Suprapubic skin (tissue), 4 donors: Measurements from ENCODE around the gene SLC16A14. TPM values are rescaled to one million over a fixed set of nuclear protein-coding genes. Genes with fewer than 3 reads are reported as not detected.

Source experiments
- DNase-seq, 2 donors: peaks; one replicate each; pipeline ENCODE4 v3.0.0-alpha.2; 2019; ENCODE audit warnings: low spot score in 2 of 2
- H3K27ac ChIP-seq: fragments of 200-600 bp; sonication (generic); one replicate; pipeline ENCODE4 v1.5.1; 2019
- H3K27me3 ChIP-seq: fragments of 200-600 bp; sonication (generic); one replicate; pipeline ENCODE4 v1.5.1; 2019
- H3K36me3 ChIP-seq: fragments of 200-600 bp; sonication (generic); one replicate; pipeline ENCODE4 v1.5.1; 2019
- H3K4me1 ChIP-seq: fragments of 200-600 bp; sonication (generic); one replicate; pipeline ENCODE4 v1.5.1; 2019
- H3K4me3 ChIP-seq: fragments of 200-600 bp; sonication (generic); one replicate; pipeline ENCODE4 v1.5.1; 2019; ENCODE audit warnings: mild to moderate bottlenecking
- H3K9me3 ChIP-seq: fragments of 200-600 bp; sonication (generic); one replicate; pipeline ENCODE4 v1.5.1; 2019
- CTCF ChIP-seq, 2 donors: fragments of 200-600 bp in 1 of 2; fragments of 450-650 bp in 1 of 2; sonication (generic) in 1 of 2; IDR thresholded peaks; one replicate each; pipeline ENCODE4 v1.5.1; 2016 to 2019; ENCODE audit warnings: antibody characterized with exemption in 2 of 2, mild to moderate bottlenecking in 1 of 2, moderate library complexity in 1 of 2
- EP300 ChIP-seq: sonication (generic); formaldehyde crosslinking; IDR thresholded peaks from one replicate; pipeline ENCODE4 v1.6.1; 2017; ENCODE audit warnings: antibody characterized with exemption
- POLR2A ChIP-seq, 2 donors: fragments of 450-650 bp; IDR thresholded peaks; one replicate each; pipeline ENCODE4 v1.6.1; 2017; ENCODE audit warnings: antibody characterized with exemption in 2 of 2, mild to moderate bottlenecking in 2 of 2, moderate library complexity in 2 of 2
- POLR2AphosphoS5 ChIP-seq, 3 donors: sonication (generic); formaldehyde crosslinking; IDR thresholded peaks; one replicate each; pipeline ENCODE4 v1.6.1; 2017; ENCODE audit warnings: antibody characterized with exemption in 3 of 3
- WGBS: methylation state at CpG from one replicate; pipeline ENCODE4 v1.1.5; 2018; 5-methylcytosine and 5-hydroxymethylcytosine counted together
- total RNA-seq, 4 donors: library from RNA; depleted of rRNA; stranded (reverse); fragments of >200 nt; gene quantifications; one replicate each; pipeline ENCODE4 v1.1.0, GENCODE V29; 2016

SLC16A14 gene
- total RNA-seq, 4 donors from 2014 or later = 9.2 to 18.2 (median 11.6) TPM

- Histone ChIP-seq H3K4me1 (peaks cover 14% of the 10 kb centered on the region), H3K27ac (no peak overlapping the region), H3K4me3 (no peak overlapping the region), H3K36me3 (no peaks in the 10 kb centered on the region), H3K27me3 (no peaks in the 10 kb centered on the region), H3K9me3 (no peaks in the 10 kb centered on the region)
- 63% methylated on average over 2 of the region's 2 CpGs for WGBS
- TF ChIP-seq EP300 = no peak
- no peak for TF ChIP-seq POLR2AphosphoS5 (IDR thresholded peaks at IDR 0.05)
- no peak for TF ChIP-seq CTCF (IDR thresholded peaks at IDR 0.05)
- DNase-seq = no peak
These were observed 16.4 kb downstream of the SLC16A14 start for GRCh38 chr2:230052299-230052698.

DNA sequence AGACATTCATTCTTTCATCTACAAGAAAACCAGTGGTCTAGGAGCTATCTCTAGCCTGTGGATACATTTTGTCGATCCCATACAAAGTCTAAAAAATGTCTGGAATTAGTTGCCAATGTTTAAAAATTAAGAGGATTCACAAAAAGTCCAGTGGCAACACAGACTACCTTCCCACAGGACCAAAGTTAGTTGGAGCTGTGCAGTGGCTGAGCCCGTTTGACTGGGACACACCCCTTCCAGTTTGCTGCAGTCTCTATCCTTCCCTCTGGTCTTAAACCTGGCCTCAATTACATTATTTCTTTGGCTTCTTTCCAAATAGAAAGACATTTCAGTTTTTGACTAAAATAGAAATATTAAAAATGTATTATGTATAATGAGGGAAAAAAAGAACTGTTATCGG, 18.6 kb downstream of the SLC16A14 start:
- Histone ChIP-seq H3K4me1 (peaks cover 14% of the 10 kb centered on the region), H3K4me3 (no peak overlapping the region), H3K27me3 (no peaks in the 10 kb centered on the region), H3K27ac (no peak overlapping the region), H3K36me3 (no peaks in the 10 kb centered on the region), H3K9me3 (no peaks in the 10 kb centered on the region)
- TF ChIP-seq EP300 (no peak), POLR2AphosphoS5 (IDR thresholded peaks at IDR 0.05) (no peak), CTCF (IDR thresholded peaks at IDR 0.05) (no peak), POLR2A (IDR thresholded peaks at IDR 0.05) (no peak)
- 53% methylated on average over 3 of the region's 3 CpGs for WGBS
- no peak for DNase-seq

GRCh38 chr2:230048010-230048671, 20.6 kb downstream of the SLC16A14 start:
- Histone ChIP-seq H3K36me3 (no peaks in the 10 kb centered on the region), H3K27ac (no peak overlapping the region), H3K4me1 (peaks cover 5% of the 10 kb centered on the region), H3K27me3 (no peaks in the 10 kb centered on the region), H3K4me3 (no peak overlapping the region), H3K9me3 (no peaks in the 10 kb centered on the region)
- WGBS = 70% methylated on average over 4 of the region's 4 CpGs
- TF ChIP-seq EP300 (no peak), CTCF (IDR thresholded peaks at IDR 0.05) (no peak), POLR2AphosphoS5 (IDR thresholded peaks at IDR 0.05) (no peak), POLR2A (IDR thresholded peaks at IDR 0.05) (no peak)
- no peak for DNase-seq

DNA sequence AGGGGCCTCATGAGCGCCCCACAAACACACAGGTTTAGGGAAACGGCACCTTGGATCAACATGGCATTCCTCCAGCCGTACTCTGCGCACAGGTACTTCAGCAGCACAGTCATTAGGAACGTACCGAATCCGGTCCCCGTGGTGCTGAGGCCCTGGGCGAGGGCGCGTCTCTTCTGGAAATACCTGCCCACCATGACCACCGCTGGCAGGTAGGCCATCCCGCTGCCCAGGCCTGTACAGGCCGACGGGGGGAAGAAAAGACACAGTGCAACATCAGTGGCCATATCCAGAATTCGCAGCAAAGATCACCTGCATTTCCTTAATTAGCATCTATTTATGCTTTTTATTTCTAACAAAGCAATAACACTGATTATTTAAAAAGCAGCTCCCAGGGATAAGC, 22.2 kb downstream of the SLC16A14 start:
- TF ChIP-seq POLR2AphosphoS5 (IDR thresholded peaks at IDR 0.05) (no peak), EP300 (no peak)

GRCh38 chr2:230043461-230043860, 25.3 kb downstream of the SLC16A14 start:
- WGBS = 48% methylated on average over 2 of the region's 2 CpGs
- H3K9me3 ChIP-seq = no peaks in the 10 kb centered on the region
- DNase-seq = no peak
- no peak overlapping the region for H3K4me3 ChIP-seq
- H3K4me1 ChIP-seq = no peaks in the 10 kb centered on the region
- TF ChIP-seq EP300 = no peak
- no peak for TF ChIP-seq CTCF (IDR thresholded peaks at IDR 0.05)
- TF ChIP-seq POLR2A (IDR thresholded peaks at IDR 0.05) = no peak
- no peak for TF ChIP-seq POLR2AphosphoS5 (IDR thresholded peaks at IDR 0.05)
- no peaks in the 10 kb centered on the region for H3K36me3 ChIP-seq
- H3K27me3 ChIP-seq = no peaks in the 10 kb centered on the region
- H3K27ac ChIP-seq = no peak overlapping the region

More for the DNA sequence above, 22.2 kb downstream of the SLC16A14 start:
- Histone ChIP-seq H3K36me3 (no peaks in the 10 kb centered on the region), H3K4me1 (peaks cover 5% of the 10 kb centered on the region), H3K27ac (no peak overlapping the region), H3K27me3 (no peaks in the 10 kb centered on the region), H3K4me3 (no peak overlapping the region), H3K9me3 (no peaks in the 10 kb centered on the region)
- no peak for DNase-seq
- 96% methylated on average over 16 of the region's 16 CpGs for WGBS

GRCh38 chr2:230043025-230043424, 25.7 kb downstream of the SLC16A14 start:
- DNase-seq = no peak
- H3K4me3 ChIP-seq = no peak overlapping the region
- no peaks in the 10 kb centered on the region for H3K9me3 ChIP-seq
- no peak for TF ChIP-seq EP300
- no peak for TF ChIP-seq CTCF (IDR thresholded peaks at IDR 0.05)
- no peak for TF ChIP-seq POLR2A (IDR thresholded peaks at IDR 0.05)
- TF ChIP-seq POLR2AphosphoS5 (IDR thresholded peaks at IDR 0.05) = no peak
- no peaks in the 10 kb centered on the region for H3K4me1 ChIP-seq
- H3K27ac ChIP-seq = no peak overlapping the region
- 83% methylated on average over 5 of the region's 5 CpGs for WGBS
- no peaks in the 10 kb centered on the region for H3K36me3 ChIP-seq
- H3K27me3 ChIP-seq = no peaks in the 10 kb centered on the region
